B cell (primary cell): ENCODE measurements around the gene RPL35.

Experiments used
- CTCF ChIP-seq: fragments of 200-600 bp; IDR thresholded peaks from one replicate; pipeline ENCODE4 v1.8.0; 2022; ENCODE audit warnings: antibody characterized with exemption, mild to moderate bottlenecking
- EZH2 ChIP-seq: IDR thresholded peaks from 2 replicates; pipeline ENCODE4 v1.6.1; 2012; ENCODE audit warnings: borderline replicate concordance, low read depth, mild to moderate bottlenecking, moderate library complexity, low read length; ENCODE audit not compliant: insufficient read depth, poor library complexity, severe bottlenecking

- TF ChIP-seq CTCF (no peak), EZH2 (no peak)
Observed at GRCh38 chr9:124818431-124819281, 43.1 kb downstream of the RPL35 start.
